Keratinocyte (primary cell): Measurements from ENCODE around the gene POLR1C. TPM values are rescaled to one million over a fixed set of nuclear protein-coding genes. Genes with fewer than 3 reads are reported as not detected.
A peak's percentile ranks its signal among the peaks of the same experiment; 100 is the strongest.

ENCODE experiments used
- DNase-seq: peaks from one replicate; pipeline ENCODE4 v3.0.0-alpha.2; 2011; ENCODE audit warnings: low read depth, missing footprints, low spot score
- FAIRE-seq: peaks from 2 replicates; lab custom pipeline; 2011; peaks lifted over from hg19 to GRCh38; lab: Jason Lieb, UNC
- H2AFZ ChIP-seq: 2 replicates; pipeline ENCODE4 v1.6.0; 2012; ENCODE audit warnings: low read length, control low read depth, inconsistent platforms; ENCODE audit not compliant: control insufficient read depth
- H3K27ac ChIP-seq: 2 replicates; pipeline ENCODE4 v1.5.1; 2011; ENCODE audit warnings: low read length; ENCODE audit not compliant: control insufficient read depth, insufficient read depth
- H3K27me3 ChIP-seq: 3 replicates; pipeline ENCODE4 v1.6.0; 2011; ENCODE audit warnings: low read length; ENCODE audit not compliant: control insufficient read depth, insufficient read depth; ENCODE audit errors: extremely low read depth
- H3K36me3 ChIP-seq, 2 experiments: 2 replicates in 1 of 2; 3 replicates in 1 of 2; pipeline ENCODE4 v1.5.1; 2011; ENCODE audit warnings: low read length in 2 of 2, mild to moderate bottlenecking in 1 of 2; ENCODE audit not compliant: control insufficient read depth in 2 of 2, insufficient read depth in 2 of 2; ENCODE audit errors: extremely low read depth in 1 of 2
- H3K4me1 ChIP-seq: 3 replicates; pipeline ENCODE4 v1.5.1; 2011; ENCODE audit warnings: low read length; ENCODE audit not compliant: control insufficient read depth, insufficient read depth; ENCODE audit errors: extremely low read depth
- H3K4me2 ChIP-seq: 3 replicates; pipeline ENCODE4 v1.6.0; 2011; ENCODE audit warnings: low read depth, low read length; ENCODE audit not compliant: control insufficient read depth, insufficient read depth; ENCODE audit errors: extremely low read depth
- H3K4me3 ChIP-seq, 3 experiments: fragments of 200-600 bp in 1 of 3; sonication (generic) in 1 of 3; 2 replicates in 2 of 3; 3 replicates in 1 of 3; pipeline ENCODE4 v1.5.1; 2011 to 2016; ENCODE audit warnings: low read length in 3 of 3, mild to moderate bottlenecking in 3 of 3, control low read depth in 2 of 3, inconsistent platforms in 1 of 3, low read depth in 1 of 3, mixed read lengths in 1 of 3, mixed run types in 1 of 3, moderate library complexity in 1 of 3; ENCODE audit not compliant: control insufficient read depth in 2 of 3, insufficient read depth in 2 of 3; ENCODE audit errors: extremely low read depth in 1 of 3
- H3K79me2 ChIP-seq: 2 replicates; pipeline ENCODE4 v1.6.0; 2012; ENCODE audit warnings: low read length; ENCODE audit not compliant: control insufficient read depth, insufficient read depth
- H3K9ac ChIP-seq: 3 replicates; pipeline ENCODE4 v1.6.0; 2011; ENCODE audit warnings: low read length; ENCODE audit not compliant: control insufficient read depth, insufficient read depth; ENCODE audit errors: extremely low read depth
- H3K9me1 ChIP-seq: 3 replicates; pipeline ENCODE4 v1.6.0; 2011; ENCODE audit warnings: low read length; ENCODE audit not compliant: control insufficient read depth, insufficient read depth; ENCODE audit errors: extremely low read depth
- H3K9me3 ChIP-seq: 2 replicates; pipeline ENCODE4 v1.5.1; 2012; ENCODE audit warnings: low read depth, low read length; ENCODE audit not compliant: control insufficient read depth
- H4K20me1 ChIP-seq: 3 replicates; pipeline ENCODE4 v1.6.0; 2011; ENCODE audit warnings: low read length; ENCODE audit not compliant: control insufficient read depth, insufficient read depth; ENCODE audit errors: extremely low read depth
- CTCF ChIP-seq, 3 experiments: IDR thresholded peaks in 1 of 3; conservative IDR thresholded peaks in 1 of 3; optimal IDR thresholded peaks in 1 of 3; 2 replicates in 2 of 3; 3 replicates in 1 of 3; pipeline versions ENCODE3 to v1.5.1; 2011; ENCODE audit warnings: low read length in 3 of 3, mild to moderate bottlenecking in 3 of 3, moderate library complexity in 2 of 3, control low read depth in 1 of 3, inconsistent platforms in 1 of 3; ENCODE audit not compliant: insufficient read depth in 2 of 3; ENCODE audit errors: extremely low read depth in 1 of 3
- EZH2 ChIP-seq: IDR thresholded peaks from one replicate; pipeline ENCODE4 v1.6.1; 2012; ENCODE audit warnings: inconsistent platforms, mild to moderate bottlenecking, low read length, moderate library complexity
- dilution Hi-C: fragments of 300-500 bp; cut with MboI; formaldehyde crosslinking; loops from one replicate; pipeline ENCODE4 v1.7.0; 2020; ENCODE audit warnings: low sequenced_read_pairs; ENCODE audit not compliant: extremely low pct_ligation_motif_present
- polyA plus RNA-seq, 5 experiments: library from polyadenylated mRNA; depleted of rRNA in 3 of 5; stranded (reverse) in 3 of 5; stranded (forward) in 1 of 5; unstranded in 1 of 5; fragments of >200 nt; gene quantifications; 1 replicate in 1 of 5; 2 replicates in 3 of 5; 3 replicates in 1 of 5; pipeline versions ENCODE4 v1.2.1 to v1.2.3, GENCODE V29; 2011 to 2012; ENCODE audit warnings: missing spikeins in 2 of 5, low read depth in 1 of 5, low replicate concordance in 1 of 5

Gene POLR1C
- polyA plus RNA-seq, 1 donor (not counting 4 experiments of a cell fraction or from before 2014, with no cell fraction given), result 121 TPM

DNA sequence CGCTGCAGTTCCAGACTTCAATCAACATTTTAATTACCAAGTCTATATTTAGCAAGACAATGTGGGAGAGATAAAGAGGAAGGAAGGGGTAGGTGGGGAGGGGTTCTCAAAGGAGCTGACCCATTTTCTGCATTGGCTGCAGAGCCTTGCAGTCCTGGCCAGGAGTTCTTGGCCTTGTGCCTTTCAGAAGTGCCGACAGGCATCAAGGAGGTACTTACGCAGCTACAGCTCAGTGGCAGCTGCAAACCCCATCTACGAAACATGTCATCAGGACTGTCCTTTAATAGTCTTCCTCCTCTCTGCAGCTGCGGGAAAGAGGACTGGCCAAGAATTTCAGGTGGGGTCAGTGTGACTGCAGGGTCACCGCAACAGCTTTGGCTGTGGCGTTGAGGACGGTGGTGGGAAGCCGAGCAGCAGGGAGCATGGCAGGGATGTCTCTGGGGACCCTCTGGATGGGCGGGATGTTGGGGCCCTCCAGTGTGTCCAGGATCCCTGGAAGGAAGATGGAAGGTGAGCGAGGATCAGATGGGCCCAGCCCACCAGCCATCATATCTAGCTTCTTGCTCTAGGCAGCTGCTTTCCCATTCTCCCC lies 5.0 kb upstream of the POLR1C start:
- Histone ChIP-seq H3K79me2 (peaks cover 27% of the 10 kb centered on the region), H3K27me3 (peaks cover 10% of the 10 kb centered on the region), H3K4me1 (peaks cover 29% of the 10 kb centered on the region), H2AFZ (no peak overlapping the region), H3K27ac (no peak overlapping the region), H3K4me2 (no peak overlapping the region), H3K36me3 (peaks cover 21 to 36% of the 10 kb centered on the region in 2 experiments), H3K9ac (no peak overlapping the region), H3K4me3 (no peak overlapping the region), H3K9me1 (peaks cover 5% of the 10 kb centered on the region), H4K20me1 (peaks cover 2% of the 10 kb centered on the region), H3K9me3 (no peaks in the 10 kb centered on the region)
- dilution Hi-C loops, result no loop called here
- TF ChIP-seq EZH2 (no peak), CTCF (optimal IDR thresholded peaks at IDR 0.05 in 1 of 3, IDR thresholded peaks at IDR 0.05 in 1 of 3, conservative IDR thresholded peaks at IDR 0.05 in 1 of 3; ENCODE audit: extremely low read depth in 1 of 3, insufficient read depth in 2 of 3, low read length in 3 of 3) (no peak)
- DNase-seq (no peak), FAIRE-seq (no peak)

DNA sequence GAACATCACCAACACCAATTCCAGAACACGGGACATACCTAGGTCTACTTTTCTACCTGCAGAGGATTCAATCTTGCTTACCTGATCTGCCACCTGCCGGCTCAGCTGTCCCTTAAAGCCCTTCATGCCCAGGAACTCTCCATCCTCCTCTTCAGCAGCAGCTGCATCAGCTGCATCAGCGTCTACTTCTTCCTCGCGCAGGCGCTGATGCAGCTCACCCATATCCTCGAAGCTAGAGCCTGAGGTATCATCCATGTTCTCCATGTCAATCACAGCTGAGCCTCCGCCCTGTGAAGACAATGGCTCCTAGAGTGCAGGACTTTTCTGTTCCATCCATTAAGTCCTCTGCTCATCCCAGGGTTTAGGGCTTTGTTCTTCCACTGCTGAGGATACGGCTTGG lies 1.1 kb upstream of the POLR1C start:
- Histone ChIP-seq H3K9me1 (peaks cover 8% of the 10 kb centered on the region), H3K36me3 (peaks cover 33 to 55% of the 10 kb centered on the region in 2 experiments), H3K27ac (peak overlapping the region; percentile 92), H3K4me2 (peak overlapping the region; percentile 98), H2AFZ (no peak overlapping the region), H3K9me3 (no peaks in the 10 kb centered on the region), H3K4me1 (peaks cover 28% of the 10 kb centered on the region), H3K4me3 (peak overlapping the region; percentile 75 to 89 (median 86)), H4K20me1 (peaks cover 8% of the 10 kb centered on the region), H3K27me3 (no peaks in the 10 kb centered on the region), H3K9ac (peak overlapping the region; percentile 97), H3K79me2 (peaks cover 60% of the 10 kb centered on the region)
- dilution Hi-C loops, result no loop called here
- FAIRE-seq (no peak), DNase-seq (no peak)
- TF ChIP-seq CTCF (optimal IDR thresholded peaks at IDR 0.05 in 1 of 3, IDR thresholded peaks at IDR 0.05 in 1 of 3, conservative IDR thresholded peaks at IDR 0.05 in 1 of 3; ENCODE audit: extremely low read depth in 1 of 3, insufficient read depth in 2 of 3, low read length in 3 of 3) (no peak), EZH2 (no peak)
